Lower lobe of right lung (tissue), 2 donors: Measurements from ENCODE around the gene HOXB6. TPM values are rescaled to one million over a fixed set of nuclear protein-coding genes. Genes with fewer than 3 reads are reported as not detected.

Experiments
- ATAC-seq, 2 donors: fragments of 200-7000 bp; cut with Tn5 transposase; one replicate each; pipeline ENCODE4 v1.9.1; 2020 to 2022; ENCODE audit warnings: mild to moderate bottlenecking in 2 of 2, moderate library complexity in 2 of 2
- DNase-seq: peaks from one replicate; pipeline ENCODE4 v3.0.0-alpha.2; 2020
- H3K27ac ChIP-seq: fragments of 200-600 bp; one replicate; pipeline ENCODE4 v1.8.0; 2022
- H3K27me3 ChIP-seq: fragments of 200-600 bp; one replicate; pipeline ENCODE4 v1.8.0; 2022; ENCODE audit warnings: low read depth
- H3K36me3 ChIP-seq: fragments of 200-600 bp; one replicate; pipeline ENCODE4 v1.8.0; 2022; ENCODE audit warnings: mild to moderate bottlenecking
- H3K4me1 ChIP-seq: fragments of 200-600 bp; one replicate; pipeline ENCODE4 v1.8.0; 2022
- H3K4me3 ChIP-seq: fragments of 200-600 bp; one replicate; pipeline ENCODE4 v1.8.0; 2022; ENCODE audit warnings: mild to moderate bottlenecking
- H3K9me3 ChIP-seq: fragments of 200-600 bp; one replicate; pipeline ENCODE4 v1.8.0; 2022
- CTCF ChIP-seq: fragments of 200-600 bp; IDR thresholded peaks from one replicate; pipeline ENCODE4 v1.8.0; 2022; ENCODE audit warnings: antibody characterized with exemption, mild to moderate bottlenecking
- intact Hi-C: fragments of 100-400 bp; cut with DNase I; formaldehyde crosslinking; loops from one replicate; pipeline ENCODE4 v1.11.0; 2022
- total RNA-seq: library from RNA; stranded (reverse); fragmentation: NEBNext Ultra II Directional; extraction: Animal tissue kit (Norgen Biotek cat#: 25700); gene quantifications from one replicate; pipeline ENCODE4 v1.2.1, GENCODE V29; 2021
- donor health status: DM: no; HTN: yes; CAD: no; lungs with severe emphysema.

HOXB6 gene
- total RNA-seq, 1 donor from 2014 or later = 4.4 TPM

DNA sequence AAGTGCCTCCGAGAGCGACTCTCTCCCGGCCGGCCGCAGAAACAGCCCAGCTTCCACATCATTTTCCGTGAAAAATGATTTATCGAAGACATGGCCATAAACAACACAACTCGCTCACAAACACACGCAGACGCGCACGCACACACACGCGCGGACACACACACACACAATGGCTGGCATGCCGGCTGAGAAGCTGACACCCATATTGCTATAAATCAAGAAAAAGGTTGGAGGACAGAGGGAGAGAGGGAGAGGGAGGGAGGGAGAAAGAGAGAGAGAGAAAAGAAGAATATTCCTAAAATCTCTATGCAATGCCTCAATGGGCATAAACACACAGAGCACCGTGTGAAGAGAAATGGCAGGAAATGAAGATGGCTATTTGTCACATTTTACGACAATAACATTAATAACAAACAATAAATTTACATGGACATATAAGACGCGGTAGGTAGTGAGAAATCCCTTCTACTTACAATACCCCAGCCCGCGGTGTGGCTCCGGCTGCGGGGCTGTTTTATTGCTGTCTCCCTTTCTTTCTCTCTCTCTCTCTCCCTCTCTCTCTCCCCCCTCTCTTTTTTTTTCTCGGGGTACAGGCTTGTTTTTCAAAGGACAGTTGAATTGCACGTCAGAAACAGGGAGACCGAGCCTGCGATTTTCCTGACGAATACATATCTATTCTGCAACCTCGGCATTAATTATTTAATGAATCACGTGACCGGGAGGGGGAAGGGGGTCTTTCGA is 36.1 kb downstream of the HOXB6 start:
- ATAC-seq (no peak), DNase-seq (no peak)
- peaks cover 31% of the 10 kb centered on the region for H3K4me1 ChIP-seq
- H3K27ac ChIP-seq = peak overlapping the region; percentile 49
- intact Hi-C loops = no loop called here
- H3K9me3 ChIP-seq = no peaks in the 10 kb centered on the region
- TF ChIP-seq CTCF = no peak
- H3K36me3 ChIP-seq = no peaks in the 10 kb centered on the region
- peaks cover 83% of the 10 kb centered on the region for H3K27me3 ChIP-seq
- H3K4me3 ChIP-seq = peak overlapping the region; percentile 13

- H3K36me3 ChIP-seq = no peaks in the 10 kb centered on the region
- peaks cover 31% of the 10 kb centered on the region for H3K4me1 ChIP-seq
- peak overlapping the region; percentile 13 for H3K4me3 ChIP-seq
- no peaks in the 10 kb centered on the region for H3K9me3 ChIP-seq
- ATAC-seq (no peak), DNase-seq (no peak)
- peaks cover 82% of the 10 kb centered on the region for H3K27me3 ChIP-seq
- intact Hi-C loops = no loop called here
- peak overlapping the region; percentile 49 for H3K27ac ChIP-seq
- no peak for TF ChIP-seq CTCF
These were observed 37.0 kb downstream of the HOXB6 start for GRCh38 chr17:48567646-48568354.

GRCh38 chr17:48567209-48567608 is 37.6 kb downstream of the HOXB6 start:
- no peak for TF ChIP-seq CTCF
- peak overlapping the region; percentile 49 for H3K27ac ChIP-seq
- no peak overlapping the region for H3K4me3 ChIP-seq
- DNase-seq (no peak), ATAC-seq (no peak)
- H3K36me3 ChIP-seq = no peaks in the 10 kb centered on the region
- intact Hi-C loops = no loop called here
- no peaks in the 10 kb centered on the region for H3K9me3 ChIP-seq
- H3K27me3 ChIP-seq = peaks cover 80% of the 10 kb centered on the region
- H3K4me1 ChIP-seq = peaks cover 37% of the 10 kb centered on the region

GRCh38 chr17:48566717-48567116 is 38.1 kb downstream of the HOXB6 start:
- Histone ChIP-seq H3K27me3 (peaks cover 80% of the 10 kb centered on the region), H3K27ac (no peak overlapping the region), H3K4me1 (peaks cover 42% of the 10 kb centered on the region), H3K4me3 (no peak overlapping the region), H3K9me3 (no peaks in the 10 kb centered on the region), H3K36me3 (no peaks in the 10 kb centered on the region)
- DNase-seq (no peak), ATAC-seq (no peak)
- no peak for TF ChIP-seq CTCF
- intact Hi-C loops = no loop called here

DNA sequence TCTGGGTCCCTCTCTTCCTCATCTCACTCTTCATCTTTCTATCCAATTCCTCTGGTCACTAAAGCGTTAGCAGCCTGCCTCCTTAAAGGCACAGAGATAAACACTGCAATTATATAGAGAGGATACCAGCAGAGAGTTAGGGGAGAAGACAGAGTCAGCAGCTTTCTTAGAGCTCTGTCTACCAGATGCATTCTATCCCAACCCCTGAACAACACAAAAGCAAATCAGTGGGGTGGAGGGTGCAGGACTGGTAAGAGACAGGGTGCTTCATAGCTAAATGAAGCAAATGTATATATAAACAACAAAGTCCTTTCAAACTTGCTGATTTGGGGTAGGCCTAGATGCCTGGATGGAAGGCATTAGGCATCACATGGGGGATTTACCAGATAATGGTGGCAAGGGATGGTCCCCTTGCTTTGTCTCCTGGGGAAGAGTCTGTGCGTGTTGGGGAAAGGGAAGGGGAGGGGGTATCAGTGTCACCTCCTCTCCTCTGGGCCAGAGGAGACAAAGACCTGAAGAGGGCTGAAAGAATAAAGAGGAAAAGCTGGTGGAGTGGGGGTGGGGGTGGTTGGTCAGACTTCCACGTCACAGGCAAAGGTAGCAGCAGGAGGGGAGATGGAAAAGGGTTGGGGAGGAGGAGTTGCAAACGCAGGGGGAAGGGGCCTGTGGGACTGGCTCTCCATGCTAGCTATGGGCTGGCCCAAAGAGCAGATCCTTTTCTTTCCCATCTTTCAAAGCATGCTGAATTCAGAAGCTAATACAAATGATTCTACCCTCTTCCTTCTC is 38.7 kb downstream of the HOXB6 start:
- Histone ChIP-seq H3K27ac (no peak overlapping the region), H3K9me3 (no peaks in the 10 kb centered on the region), H3K36me3 (no peaks in the 10 kb centered on the region), H3K4me3 (no peak overlapping the region), H3K4me1 (peaks cover 47% of the 10 kb centered on the region), H3K27me3 (peaks cover 77% of the 10 kb centered on the region)
- no peak for DNase-seq
- no peak for ATAC-seq
- TF ChIP-seq CTCF = no peak
- intact Hi-C loops = no loop called here
